GM12892 (cell line): ENCODE measurements around the gene WASF2.

Source experiments
- DNase-seq: peaks from one replicate; pipeline ENCODE4 v3.0.0; 2011; ENCODE audit not compliant: insufficient read length
- FAIRE-seq: peaks from 2 replicates; lab custom pipeline; 2011; peaks lifted over from hg19 to GRCh38; lab: Jason Lieb, UNC
- POLR2A ChIP-seq: IDR thresholded peaks from 2 replicates; pipeline ENCODE4 v1.6.1; 2011; ENCODE audit warnings: low read depth, low read length, control low read depth
- POLR2AphosphoS5 ChIP-seq: IDR thresholded peaks from 2 replicates; pipeline ENCODE4 v1.6.1; 2011; ENCODE audit warnings: low read depth, low read length, control low read depth
- TAF1 ChIP-seq: IDR thresholded peaks from 2 replicates; pipeline ENCODE4 v1.6.1; 2011; ENCODE audit warnings: low read depth, mild to moderate bottlenecking, control low read depth, low read length, borderline replicate concordance

The WASF2 gene

GRCh38 chr1:27367160-27367650 lies 122.8 kb downstream of the WASF2 start:
- TF ChIP-seq POLR2AphosphoS5 = no peak
- TF ChIP-seq TAF1 = no peak
- TF ChIP-seq POLR2A = no peak
- DNase-seq (no peak), FAIRE-seq (no peak)

GRCh38 chr1:27366411-27367159 lies 123.4 kb downstream of the WASF2 start, which contains the start of gene MAP3K6:
MAP3K6 (minus strand) TSS chr1:27366961; CDS start chr1:27366597, 364 bp downstream.
- FAIRE-seq (no peak), DNase-seq (no peak)
- TF ChIP-seq POLR2A (no peak), POLR2AphosphoS5 (no peak), TAF1 (no peak)

- DNase-seq (peak; percentile 72), FAIRE-seq (peak; percentile 44)
- no peak for TF ChIP-seq POLR2A
- TF ChIP-seq POLR2AphosphoS5 = no peak
- TF ChIP-seq TAF1 = no peak
These were observed 123.9 kb downstream of the WASF2 start for GRCh38 chr1:27366113-27366410.

GRCh38 chr1:27365372-27366112 lies 124.4 kb downstream of the WASF2 start:
- FAIRE-seq = peak; percentile 93
- DNase-seq = peak; percentile 90
- TF ChIP-seq TAF1 (no peak), POLR2A (no peak; the same call in 1 of the 2 replicates), POLR2AphosphoS5 (no peak)

- DNase-seq (no peak), FAIRE-seq (no peak)
- no peak for TF ChIP-seq POLR2A
- no peak for TF ChIP-seq POLR2AphosphoS5
These were observed 125.1 kb downstream of the WASF2 start for GRCh38 chr1:27364696-27365371.

GRCh38 chr1:27363766-27364695 lies 125.9 kb downstream of the WASF2 start:
- FAIRE-seq (no peak), DNase-seq (no peak)
- TF ChIP-seq TAF1 (no peak), POLR2A (no peak), POLR2AphosphoS5 (no peak)

- no peak for TF ChIP-seq TAF1
- no peak for TF ChIP-seq POLR2A
- TF ChIP-seq POLR2AphosphoS5 = no peak
- DNase-seq (no peak), FAIRE-seq (no peak)
These were observed 128.4 kb downstream of the WASF2 start for GRCh38 chr1:27361553-27361952.

- TF ChIP-seq POLR2AphosphoS5 (no peak), POLR2A (no peak), TAF1 (no peak)
- FAIRE-seq = no peak
- no peak for DNase-seq
These were observed 128.9 kb downstream of the WASF2 start for GRCh38 chr1:27361044-27361402.

GRCh38 chr1:27360159-27361043 lies 129.6 kb downstream of the WASF2 start:
- no peak for TF ChIP-seq POLR2AphosphoS5
- no peak for TF ChIP-seq TAF1
- TF ChIP-seq POLR2A = no peak
- FAIRE-seq (no peak), DNase-seq (no peak)

GRCh38 chr1:27359822-27360158 lies 130.2 kb downstream of the WASF2 start:
- FAIRE-seq (peak; percentile 73), DNase-seq (no peak)
- TF ChIP-seq POLR2A (no peak), POLR2AphosphoS5 (no peak), TAF1 (no peak)
